ENCODE measurements around the gene CD164L2.

Gene CD164L2

GRCh38 chr1:27342778-27343638, 40.1 kb downstream of the CD164L2 start:
- peak; percentile 76 for DNase-seq

- DNase-seq, result peak; percentile 46
Observed at GRCh38 chr1:27342391-27342777, 40.7 kb downstream of the CD164L2 start.

DNA sequence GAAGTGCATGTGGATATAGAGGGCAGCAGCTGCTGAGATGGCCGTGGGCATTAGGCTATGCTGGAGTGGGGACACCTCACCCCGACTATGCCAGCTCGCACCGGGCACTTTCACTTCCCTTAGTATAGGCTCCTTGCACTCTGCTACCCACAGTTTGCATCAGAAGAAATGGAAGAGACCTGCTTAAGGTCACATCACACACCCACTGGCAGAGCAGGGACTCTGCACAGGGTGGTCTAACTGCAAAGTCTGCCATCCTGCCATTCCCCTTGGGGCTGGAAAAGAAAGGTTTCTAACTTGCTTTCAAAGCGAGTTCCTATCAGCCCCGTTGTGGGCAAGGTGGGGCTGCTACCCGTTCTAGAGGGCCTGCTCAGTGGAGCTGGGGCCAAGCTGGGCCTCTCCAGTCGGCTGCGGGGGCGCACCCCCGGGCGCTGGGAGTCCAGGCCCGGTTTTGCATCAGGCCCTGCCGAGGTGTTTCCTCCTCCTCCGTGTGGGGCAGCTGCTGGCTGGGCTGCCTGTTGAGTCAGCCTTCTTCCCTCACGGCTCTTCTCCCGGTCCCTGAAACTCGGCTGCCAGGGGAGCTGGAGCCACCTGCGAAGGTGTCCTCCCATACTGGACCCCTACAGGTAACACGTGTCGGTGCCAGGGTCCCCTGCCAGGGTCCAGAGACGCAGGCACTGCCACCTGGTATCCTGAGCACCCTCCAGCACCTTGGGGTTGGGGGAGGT, 41.4 kb downstream of the CD164L2 start, which contains the start of gene SYTL1:
TSS of gene SYTL1 (plus strand) at position 498 of the 728 bp plus-strand sequence. CDS start 3,313 bp downstream, outside the sequence.
- DNase-seq, result peak; percentile 69

GRCh38 chr1:27339213-27339612, 43.9 kb downstream of the CD164L2 start:
- DNase-seq, result no peak

DNA sequence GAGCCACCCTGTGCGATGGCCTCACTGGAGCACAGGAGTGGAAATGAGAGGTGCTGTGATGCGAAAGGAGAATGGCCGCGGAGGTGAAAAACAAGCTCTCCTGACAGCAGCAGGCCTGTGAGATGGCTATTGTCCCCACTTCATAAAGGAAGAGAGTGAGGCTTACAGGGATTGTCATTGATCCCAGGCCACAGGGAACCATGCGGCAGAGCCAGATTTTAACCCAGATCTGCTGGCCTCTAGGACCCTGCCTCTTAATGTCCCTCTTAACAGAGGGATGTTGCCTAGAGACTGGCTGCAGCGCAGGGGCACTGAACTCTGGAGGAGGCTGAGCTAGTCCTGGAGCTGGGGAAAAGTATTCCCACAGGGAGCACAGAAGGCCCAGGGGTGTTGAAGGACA, 44.4 kb downstream of the CD164L2 start:
- no peak for DNase-seq

GRCh38 chr1:27336756-27337155, 46.4 kb downstream of the CD164L2 start:
- no peak for DNase-seq

DNA sequence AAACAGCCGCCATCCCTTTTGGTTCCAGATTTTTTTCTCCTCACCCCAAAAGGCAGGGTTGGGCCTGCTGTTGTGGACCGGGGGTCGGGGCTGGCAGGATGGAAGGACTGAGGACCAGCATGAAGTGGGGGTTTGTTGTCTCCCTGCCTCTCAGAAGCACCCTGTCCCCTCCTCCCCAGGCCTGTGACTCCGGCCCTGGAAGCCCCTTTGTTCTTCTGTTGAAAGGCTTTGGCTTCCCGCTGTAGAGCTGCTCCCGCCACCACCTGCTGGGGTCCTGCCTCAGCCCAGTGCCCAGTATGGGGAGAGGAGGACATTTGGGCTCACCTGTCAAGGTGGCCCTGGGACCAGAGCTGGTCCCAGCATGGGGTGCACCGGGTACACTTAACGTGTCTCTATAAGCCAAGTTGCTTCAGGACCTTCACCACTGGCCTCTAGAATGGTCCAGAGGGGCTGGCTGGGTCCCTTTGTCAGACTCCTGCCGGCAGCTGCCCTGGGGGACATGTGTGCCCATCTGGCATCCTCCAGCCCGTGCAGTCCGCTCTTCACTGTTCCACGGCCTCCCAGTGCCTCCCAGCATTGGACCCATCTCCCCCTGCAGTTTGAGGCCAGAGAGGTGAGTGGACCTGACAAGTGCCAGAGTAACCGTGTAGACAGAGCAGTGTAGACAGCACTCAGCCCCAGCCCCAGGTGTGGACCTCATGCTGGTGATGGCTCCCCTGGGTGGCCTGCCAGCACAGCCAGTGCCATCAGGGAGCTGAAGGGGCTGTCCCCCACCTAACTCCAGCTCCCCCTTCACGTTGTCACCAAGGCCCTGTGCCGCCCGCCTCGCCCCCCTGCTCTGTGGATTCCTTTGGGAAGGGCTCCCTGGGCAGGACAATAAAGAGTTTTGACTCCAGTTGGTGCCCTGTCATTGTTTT, 47.4 kb downstream of the CD164L2 start:
- no peak for DNase-seq

DNA sequence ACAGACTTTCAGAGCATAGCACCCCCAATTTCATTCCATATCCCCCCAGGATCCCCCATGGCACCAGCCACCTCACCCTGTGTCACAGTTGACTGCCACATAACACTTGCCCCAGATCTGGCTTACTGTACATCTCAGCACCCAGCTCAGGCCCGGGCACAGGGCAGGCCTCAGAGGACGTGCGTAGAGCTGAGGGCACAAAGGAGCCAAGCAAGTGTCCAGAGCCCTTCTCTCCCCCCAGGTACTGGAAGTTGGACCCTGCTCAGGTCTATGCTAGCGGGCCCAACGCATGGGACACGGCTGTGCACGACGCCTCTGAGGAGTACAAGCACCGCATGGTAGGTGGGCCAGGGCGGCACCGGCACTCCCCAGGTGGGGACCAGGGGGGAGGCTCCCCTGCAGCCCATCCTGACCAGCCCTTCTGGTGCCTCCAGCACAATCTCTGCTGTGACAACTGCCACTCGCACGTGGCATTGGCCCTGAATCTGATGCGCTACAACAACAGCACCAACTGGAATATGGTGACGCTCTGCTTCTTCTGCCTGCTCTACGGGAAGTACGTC, 49.3 kb downstream of the CD164L2 start:
- DNase-seq, result no peak

DNA sequence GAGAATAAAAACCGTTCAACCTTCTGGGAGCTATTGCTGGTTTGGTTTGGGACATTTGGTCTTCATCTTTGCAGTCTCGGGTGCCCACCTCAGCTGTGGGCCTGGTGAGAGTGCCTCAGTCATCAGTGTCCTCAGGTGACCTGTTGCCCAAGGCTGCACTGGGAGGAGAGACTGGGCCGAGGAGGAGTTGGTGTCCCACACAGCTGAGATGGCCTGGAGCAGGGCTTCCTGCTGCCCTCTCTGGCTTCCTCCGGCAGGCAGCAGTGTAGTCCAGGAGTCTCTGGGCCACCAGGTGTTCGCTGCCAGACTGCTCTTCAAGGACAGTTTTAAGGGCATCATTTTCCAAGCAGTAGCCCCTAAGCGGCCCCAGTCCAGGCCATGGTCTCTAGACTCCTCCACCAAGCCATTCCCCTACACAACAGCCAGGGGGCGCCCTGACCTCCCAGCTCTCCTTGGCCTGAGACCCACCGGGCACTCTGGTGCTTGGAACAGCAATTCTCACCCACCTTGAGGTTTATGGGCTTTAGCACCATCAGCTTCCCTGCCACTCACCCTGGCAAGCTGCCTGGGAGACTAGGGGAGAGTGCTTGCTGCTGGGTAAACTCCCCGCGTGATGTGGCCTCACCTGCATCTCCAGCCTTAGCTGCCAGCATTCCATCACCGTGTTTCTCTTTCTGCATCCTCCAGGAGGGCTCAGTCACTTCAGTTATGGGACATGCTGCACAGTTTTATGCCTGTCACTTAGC, 50.4 kb downstream of the CD164L2 start:
- peak; percentile 50 for DNase-seq

- no peak for DNase-seq
Observed at GRCh38 chr1:27331922-27332321, 51.2 kb downstream of the CD164L2 start.

DNA sequence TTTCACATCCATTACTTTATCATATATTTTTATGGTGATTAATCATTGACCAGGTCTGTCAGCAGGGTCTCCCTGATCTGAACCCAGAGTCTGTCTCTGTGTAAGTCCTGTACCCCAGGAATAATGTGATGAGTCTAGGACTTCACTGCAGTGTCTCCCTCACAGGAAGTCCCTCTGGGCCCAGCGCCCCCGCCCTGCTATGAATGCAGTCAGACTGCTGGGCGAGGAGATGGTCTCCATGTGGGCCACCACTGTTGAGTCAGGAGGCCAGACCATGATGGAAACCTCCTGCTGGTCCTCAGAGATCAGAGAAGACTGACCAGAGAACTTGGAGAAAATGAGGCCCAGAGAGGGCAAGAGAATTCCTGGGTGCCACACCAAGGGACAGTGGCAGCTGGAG, 51.7 kb downstream of the CD164L2 start:
- no peak for DNase-seq

DNA sequence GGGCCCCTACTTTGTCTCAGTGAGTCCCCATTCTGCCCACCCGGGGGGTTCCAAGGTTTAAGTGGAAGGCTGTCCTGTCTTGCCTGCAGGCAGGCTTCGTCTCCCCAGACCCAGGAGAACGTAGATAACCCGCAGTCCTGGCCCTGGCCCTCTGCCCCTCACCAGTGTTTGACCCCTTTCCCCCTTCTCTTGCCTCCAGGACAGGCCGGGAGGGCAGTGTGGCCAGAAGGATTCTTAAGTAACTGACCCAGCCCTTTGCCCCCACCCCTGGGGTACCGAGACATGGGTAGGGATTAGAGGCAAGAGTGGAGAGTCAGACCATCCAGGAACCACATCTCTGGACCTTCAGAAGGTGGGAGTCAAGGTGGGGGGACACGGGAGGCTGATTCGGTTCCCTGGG, 52.3 kb downstream of the CD164L2 start:
- no peak for DNase-seq

Data from activated CD4-positive, alpha-beta T cell treated with anti-CD3 and anti-CD28 coated beads, Interleukin-2, amount 50 U/mL, for 16 hours (primary cell).